HG03135 (cell line): Measurements from ENCODE around the gene TBX19.

Source experiments
- ATAC-seq: cut with Tn5 transposase; IDR thresholded peaks from one replicate; pipeline ENCODE4 v1.9.1; 2021; ENCODE audit warnings: mild to moderate bottlenecking, moderate library complexity; ENCODE audit not compliant: unreplicated experiment

TBX19 gene

GRCh38 chr1:168280296-168280927, at the start of gene TBX19:
TBX19 (plus strand) TSS chr1:168280877; CDS start chr1:168281091, 214 bp downstream.
- ATAC-seq = no peak

GRCh38 chr1:168234846-168235547, 45.7 kb upstream of the TBX19 start:
- ATAC-seq = peak; percentile 65

- no peak for ATAC-seq
Measured at GRCh38 chr1:168235548-168235885, 45.2 kb upstream of the TBX19 start.

- no peak for ATAC-seq
Measured at GRCh38 chr1:168235937-168236336, 44.7 kb upstream of the TBX19 start.

- no peak for ATAC-seq
Measured at GRCh38 chr1:168236836-168237611, 43.7 kb upstream of the TBX19 start.

- no peak for ATAC-seq
Measured at GRCh38 chr1:168243198-168243597, 37.5 kb upstream of the TBX19 start.

GRCh38 chr1:168243636-168244212, 37.0 kb upstream of the TBX19 start:
- ATAC-seq = no peak

GRCh38 chr1:168245042-168245441, 35.6 kb upstream of the TBX19 start:
- no peak for ATAC-seq

- ATAC-seq = no peak
Measured at GRCh38 chr1:168246506-168246905, 34.2 kb upstream of the TBX19 start.

- ATAC-seq = no peak
Measured at GRCh38 chr1:168252204-168252733, 28.4 kb upstream of the TBX19 start.

GRCh38 chr1:168256164-168256563, 24.5 kb upstream of the TBX19 start:
- ATAC-seq = no peak

- no peak for ATAC-seq
Measured at GRCh38 chr1:168257397-168257796, 23.3 kb upstream of the TBX19 start.

- no peak for ATAC-seq
Measured at GRCh38 chr1:168259567-168259966, 21.1 kb upstream of the TBX19 start.

GRCh38 chr1:168260393-168260792, 20.3 kb upstream of the TBX19 start:
- no peak for ATAC-seq

- ATAC-seq = no peak
Measured at GRCh38 chr1:168261390-168261789, 19.3 kb upstream of the TBX19 start.

- no peak for ATAC-seq
Measured at GRCh38 chr1:168263130-168263529, 17.5 kb upstream of the TBX19 start.

GRCh38 chr1:168264296-168264695, 16.4 kb upstream of the TBX19 start:
- ATAC-seq = no peak

GRCh38 chr1:168265596-168265995, 15.1 kb upstream of the TBX19 start:
- no peak for ATAC-seq

- ATAC-seq = no peak
Measured at GRCh38 chr1:168266644-168267186, 14.0 kb upstream of the TBX19 start.

- no peak for ATAC-seq
Measured at GRCh38 chr1:168271636-168272035, 9.0 kb upstream of the TBX19 start.

GRCh38 chr1:168273575-168273974, 7.1 kb upstream of the TBX19 start:
- no peak for ATAC-seq
